ENCODE data around the gene ANO2. TPM values are rescaled to one million over a fixed set of nuclear protein-coding genes. Genes with fewer than 3 reads are reported as not detected.

Gene ANO2
- total and polyA plus RNA-seq, 2 experiments from 2014 or later = 0.21 TPM; not detected in 1

DNA sequence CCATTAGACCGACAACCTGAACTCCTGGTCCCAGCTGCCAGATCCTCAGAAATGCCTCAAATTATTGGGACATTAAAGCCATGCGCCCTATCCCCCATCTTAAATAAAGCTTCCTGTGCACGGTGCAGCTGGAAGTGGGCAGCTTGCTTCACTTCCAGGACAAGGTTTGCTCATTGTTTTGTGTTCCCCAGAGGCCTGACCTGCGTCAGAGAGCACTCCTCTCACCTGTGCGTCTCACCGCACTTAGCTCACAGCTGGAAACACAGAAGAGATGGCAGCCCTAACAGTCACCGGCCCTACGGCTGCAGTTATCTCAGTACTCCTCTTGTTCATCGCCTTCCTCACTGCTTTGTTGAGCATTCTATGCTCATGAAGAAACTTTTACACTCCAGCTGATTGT is 135.5 kb downstream of the ANO2 start:
- DNase-seq (ENCODE audit: low read depth in 1 of 2, low spot score in 1 of 2) = no peak
- peaks cover 19% of the 10 kb centered on the region for H3K27me3 ChIP-seq
- no peaks in the 10 kb centered on the region for H3K4me1 ChIP-seq (ENCODE audit: low read depth)
- H3K36me3 ChIP-seq = no peaks in the 10 kb centered on the region
- H3K4me3 ChIP-seq = no peak overlapping the region
- TF ChIP-seq, protein P1, sequence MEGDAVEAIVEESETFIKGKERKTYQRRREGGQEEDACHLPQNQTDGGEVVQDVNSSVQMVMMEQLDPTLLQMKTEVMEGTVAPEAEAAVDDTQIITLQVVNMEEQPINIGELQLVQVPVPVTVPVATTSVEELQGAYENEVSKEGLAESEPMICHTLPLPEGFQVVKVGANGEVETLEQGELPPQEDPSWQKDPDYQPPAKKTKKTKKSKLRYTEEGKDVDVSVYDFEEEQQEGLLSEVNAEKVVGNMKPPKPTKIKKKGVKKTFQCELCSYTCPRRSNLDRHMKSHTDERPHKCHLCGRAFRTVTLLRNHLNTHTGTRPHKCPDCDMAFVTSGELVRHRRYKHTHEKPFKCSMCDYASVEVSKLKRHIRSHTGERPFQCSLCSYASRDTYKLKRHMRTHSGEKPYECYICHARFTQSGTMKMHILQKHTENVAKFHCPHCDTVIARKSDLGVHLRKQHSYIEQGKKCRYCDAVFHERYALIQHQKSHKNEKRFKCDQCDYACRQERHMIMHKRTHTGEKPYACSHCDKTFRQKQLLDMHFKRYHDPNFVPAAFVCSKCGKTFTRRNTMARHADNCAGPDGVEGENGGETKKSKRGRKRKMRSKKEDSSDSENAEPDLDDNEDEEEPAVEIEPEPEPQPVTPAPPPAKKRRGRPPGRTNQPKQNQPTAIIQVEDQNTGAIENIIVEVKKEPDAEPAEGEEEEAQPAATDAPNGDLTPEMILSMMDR (IDR thresholded peaks at IDR 0.05; ENCODE audit: low read depth, low read length) = no peak
- no peaks in the 10 kb centered on the region for H3K9me3 ChIP-seq (ENCODE audit: low read depth)
- no peak overlapping the region for H3K27ac ChIP-seq

DNA sequence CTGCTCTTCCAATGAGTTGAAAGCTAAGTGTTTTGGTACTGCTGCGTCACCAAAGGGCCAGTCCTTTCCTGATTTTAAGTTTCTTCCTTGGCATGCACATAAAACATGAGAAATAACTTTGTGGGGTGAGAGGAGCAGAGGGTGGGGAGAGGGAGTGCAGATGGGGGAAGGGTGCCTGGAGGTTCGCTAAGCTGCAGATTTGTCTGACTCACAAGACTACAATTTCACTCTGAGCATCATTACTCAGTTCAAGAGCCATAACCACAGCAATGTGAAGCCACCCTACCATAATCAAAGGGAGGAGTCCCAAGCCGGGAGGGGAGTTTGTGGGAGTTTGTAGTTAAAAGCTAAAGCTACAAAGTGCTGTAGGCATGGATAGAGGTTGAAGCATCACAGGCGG is 136.1 kb downstream of the ANO2 start:
- Histone ChIP-seq H3K9me3 (ENCODE audit: low read depth) (no peaks in the 10 kb centered on the region), H3K27me3 (peaks cover 19% of the 10 kb centered on the region), H3K27ac (no peak overlapping the region), H3K36me3 (no peaks in the 10 kb centered on the region), H3K4me3 (no peak overlapping the region), H3K4me1 (ENCODE audit: low read depth) (no peaks in the 10 kb centered on the region)
- TF ChIP-seq, protein P1 (IDR thresholded peaks at IDR 0.05; ENCODE audit: low read depth, low read length) = no peak
- DNase-seq (ENCODE audit: low read depth in 1 of 2, low spot score in 1 of 2) = no peak

GRCh38 chr12:5807514-5808219 is 137.4 kb downstream of the ANO2 start:
- H3K27me3 ChIP-seq = peaks cover 20% of the 10 kb centered on the region
- no peak overlapping the region for H3K4me3 ChIP-seq
- no peak for DNase-seq (ENCODE audit: low read depth in 1 of 2, low spot score in 1 of 2)
- H3K9me3 ChIP-seq (ENCODE audit: low read depth) = no peaks in the 10 kb centered on the region
- H3K36me3 ChIP-seq = no peaks in the 10 kb centered on the region
- H3K27ac ChIP-seq = no peak overlapping the region
- TF ChIP-seq, protein P1 (IDR thresholded peaks at IDR 0.05; ENCODE audit: low read depth, low read length) = no peak
- no peaks in the 10 kb centered on the region for H3K4me1 ChIP-seq (ENCODE audit: low read depth)

DNA sequence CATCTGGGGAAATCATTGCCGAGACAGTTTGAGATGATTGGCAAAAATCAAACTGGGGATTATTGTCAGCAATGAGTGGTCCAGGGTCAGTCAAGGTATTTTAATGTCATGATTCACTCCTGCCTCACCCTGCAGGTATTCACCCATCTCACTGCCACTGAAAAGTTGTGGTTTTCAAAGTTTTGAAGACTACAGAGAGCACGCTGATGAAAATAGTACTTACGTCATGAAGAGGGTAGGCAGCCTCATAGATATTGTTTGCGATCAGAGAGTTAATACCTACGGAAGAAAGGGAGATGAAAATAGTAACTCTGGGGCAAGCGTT is 138.0 kb downstream of the ANO2 start:
- peaks cover 22% of the 10 kb centered on the region for H3K27me3 ChIP-seq
- H3K9me3 ChIP-seq (ENCODE audit: low read depth) = no peaks in the 10 kb centered on the region
- DNase-seq (ENCODE audit: low read depth in 1 of 2, low spot score in 1 of 2) = no peak
- no peaks in the 10 kb centered on the region for H3K4me1 ChIP-seq (ENCODE audit: low read depth)
- H3K36me3 ChIP-seq = no peaks in the 10 kb centered on the region
- no peak overlapping the region for H3K4me3 ChIP-seq
- TF ChIP-seq, protein P1 (IDR thresholded peaks at IDR 0.05; ENCODE audit: low read depth, low read length) = no peak
- H3K27ac ChIP-seq = no peak overlapping the region

DNA sequence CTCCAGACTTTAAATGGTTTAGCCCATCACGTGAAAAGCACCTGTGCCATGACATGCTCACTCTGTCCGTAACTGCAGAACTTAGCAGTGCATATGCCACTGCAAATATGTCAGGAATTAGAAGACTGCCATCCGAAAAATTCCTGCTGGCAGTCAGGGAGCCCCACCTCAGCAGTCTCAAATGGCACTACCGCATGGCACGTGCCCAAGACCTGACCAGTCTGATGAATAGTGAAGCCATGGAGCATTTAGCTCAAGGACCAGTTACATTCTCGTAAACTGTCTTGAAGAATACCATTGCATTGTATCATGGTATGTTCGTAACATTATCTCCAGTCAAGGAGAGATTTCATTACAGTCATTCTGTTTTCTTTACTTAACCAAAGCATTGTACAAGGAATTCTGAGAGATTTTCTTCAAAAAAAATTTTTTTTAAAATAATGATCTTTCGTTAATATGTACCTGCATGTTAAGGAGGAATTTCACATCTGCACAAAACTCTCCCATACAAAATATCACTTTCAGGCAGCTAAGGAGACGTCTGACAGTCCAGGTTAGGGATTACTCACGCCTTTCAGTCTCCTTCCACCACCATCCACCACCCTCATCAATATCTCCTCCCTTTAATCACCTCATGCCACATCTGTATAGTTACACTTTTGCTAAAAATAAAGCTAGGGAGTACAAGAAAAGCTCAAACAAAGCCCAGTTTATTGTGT is 138.5 kb downstream of the ANO2 start:
- DNase-seq (ENCODE audit: low read depth in 1 of 2, low spot score in 1 of 2) = no peak
- no peak overlapping the region for H3K4me3 ChIP-seq
- H3K27me3 ChIP-seq = peaks cover 24% of the 10 kb centered on the region
- no peaks in the 10 kb centered on the region for H3K36me3 ChIP-seq
- H3K9me3 ChIP-seq (ENCODE audit: low read depth) = no peaks in the 10 kb centered on the region
- TF ChIP-seq, protein P1 (IDR thresholded peaks at IDR 0.05; ENCODE audit: low read depth, low read length) = no peak
- H3K4me1 ChIP-seq (ENCODE audit: low read depth) = no peaks in the 10 kb centered on the region
- H3K27ac ChIP-seq = no peak overlapping the region

All from cardiac muscle cell (in vitro differentiated cells and primary cell).